ENCODE results near the gene SUSD5.

Gene SUSD5

GRCh38 chr3:33219175-33219487 lies 521 bp upstream of the SUSD5 start:
- DNase-seq (ENCODE audit: extremely low read depth, low read depth), result no peak
- TF ChIP-seq CTCF (IDR thresholded peaks at IDR 0.05; ENCODE audit: low read depth, low read length), result no peak

GRCh38 chr3:33217866-33218445 lies 654 bp downstream of the SUSD5 start:
- DNase-seq (ENCODE audit: extremely low read depth, low read depth), result no peak
- no peak for TF ChIP-seq CTCF (IDR thresholded peaks at IDR 0.05; ENCODE audit: low read depth, low read length)

- DNase-seq (ENCODE audit: extremely low read depth, low read depth), result no peak
- no peak for TF ChIP-seq CTCF (IDR thresholded peaks at IDR 0.05; ENCODE audit: low read depth, low read length)
Observed at GRCh38 chr3:33215739-33216138, 2.9 kb downstream of the SUSD5 start.

- DNase-seq (ENCODE audit: extremely low read depth, low read depth), result no peak
- TF ChIP-seq CTCF (IDR thresholded peaks at IDR 0.05; ENCODE audit: low read depth, low read length), result no peak
Observed at GRCh38 chr3:33212406-33212805, 6.2 kb downstream of the SUSD5 start.

- TF ChIP-seq CTCF (IDR thresholded peaks at IDR 0.05; ENCODE audit: low read depth, low read length), result no peak
- peak; percentile 31 for DNase-seq (ENCODE audit: extremely low read depth, low read depth)
Observed at GRCh38 chr3:33211444-33211843, 7.2 kb downstream of the SUSD5 start.

GRCh38 chr3:33209357-33209756 lies 9.3 kb downstream of the SUSD5 start:
- no peak for DNase-seq (ENCODE audit: extremely low read depth, low read depth)
- no peak for TF ChIP-seq CTCF (IDR thresholded peaks at IDR 0.05; ENCODE audit: low read depth, low read length)

GRCh38 chr3:33202711-33203457 lies 15.7 kb downstream of the SUSD5 start:
- TF ChIP-seq CTCF (IDR thresholded peaks at IDR 0.05; ENCODE audit: low read depth, low read length), result no peak
- no peak for DNase-seq (ENCODE audit: extremely low read depth, low read depth)

Data from AG09319 (cell line).